HG03066 (cell line): ENCODE results near the gene PDCL2.
A peak's percentile ranks its signal among the peaks of the same experiment; 100 is the strongest.
"Not testable (repeated sequence)": the region's sequence is repeated elsewhere in the genome, so short reads cannot be mapped to it uniquely, and the experiment has no call there.

Experiments used
- ATAC-seq: cut with Tn5 transposase; IDR thresholded peaks from one replicate; pipeline ENCODE4 v1.9.1; 2021; ENCODE audit warnings: low read depth; ENCODE audit not compliant: unreplicated experiment

Gene PDCL2, protein sequence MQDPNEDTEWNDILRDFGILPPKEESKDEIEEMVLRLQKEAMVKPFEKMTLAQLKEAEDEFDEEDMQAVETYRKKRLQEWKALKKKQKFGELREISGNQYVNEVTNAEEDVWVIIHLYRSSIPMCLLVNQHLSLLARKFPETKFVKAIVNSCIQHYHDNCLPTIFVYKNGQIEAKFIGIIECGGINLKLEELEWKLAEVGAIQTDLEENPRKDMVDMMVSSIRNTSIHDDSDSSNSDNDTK

DNA sequence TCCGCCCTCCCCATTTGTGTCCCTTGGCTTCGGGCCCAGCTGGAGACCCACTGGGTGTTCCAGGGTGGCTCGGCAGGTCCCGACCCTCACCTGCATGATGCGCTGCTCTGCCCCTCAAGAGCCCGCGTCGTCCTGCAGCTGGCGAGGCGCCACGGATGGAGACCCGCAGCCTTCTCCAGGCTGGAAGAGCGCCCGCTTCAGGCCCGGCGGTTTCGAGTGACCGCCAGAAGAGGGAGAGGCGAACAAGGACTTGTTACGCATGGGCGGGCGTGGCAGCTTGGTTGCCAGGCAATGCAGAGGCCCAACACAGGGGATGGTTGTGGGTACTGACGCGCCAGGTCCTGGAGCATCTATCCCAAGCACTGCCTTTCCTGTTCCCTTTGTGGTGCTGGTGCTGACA is at the start of gene PDCL2:
Gene PDCL2, minus strand, starts transcription at position 232 of the 400 bp plus-strand sequence. Its CDS starts 136 bp downstream, at position 96.
- no peak for ATAC-seq

DNA sequence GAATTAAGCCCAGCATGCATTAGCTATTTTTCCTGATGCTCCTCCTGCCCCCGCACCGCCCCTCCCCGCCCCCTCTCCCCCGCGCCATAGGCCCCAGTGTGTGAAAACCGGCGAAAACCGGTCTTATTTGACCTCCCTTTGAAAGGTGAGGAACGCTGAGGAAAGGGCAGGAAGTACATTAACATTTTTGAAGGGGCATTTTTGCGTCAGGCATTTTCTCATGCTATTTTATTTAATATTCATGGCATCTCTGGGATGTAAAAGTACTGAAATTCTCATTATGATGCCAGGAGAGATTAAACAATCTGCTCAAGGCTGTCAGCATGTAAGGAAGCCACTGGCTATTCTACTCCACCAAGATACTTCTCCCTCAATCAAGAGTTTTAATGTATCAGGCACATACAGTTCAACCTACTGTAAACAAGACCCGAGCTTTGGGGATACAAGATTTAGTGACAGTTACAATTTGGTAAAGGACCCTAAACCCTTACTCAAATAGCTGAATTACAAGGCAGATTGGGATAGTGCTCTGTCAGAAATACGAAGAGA is 45.3 kb upstream of the PDCL2 start:
- no peak for ATAC-seq

DNA sequence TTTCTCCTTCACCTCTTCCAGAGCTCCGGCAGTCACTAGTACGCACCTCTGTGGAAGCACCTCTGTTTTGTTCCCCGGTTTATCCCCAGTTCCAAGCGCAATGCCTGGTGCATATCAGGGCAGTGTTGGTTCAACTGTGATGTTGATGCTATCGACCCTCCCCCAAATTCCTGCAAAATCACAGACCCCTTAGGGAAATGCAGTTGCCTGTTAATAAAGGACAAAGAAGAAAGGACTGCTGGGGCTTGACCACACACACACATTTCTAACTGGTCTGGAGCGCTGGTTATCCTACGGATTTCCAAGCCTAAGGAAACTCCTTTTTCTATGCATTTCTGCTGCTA is 44.6 kb upstream of the PDCL2 start:
- no peak for ATAC-seq

DNA sequence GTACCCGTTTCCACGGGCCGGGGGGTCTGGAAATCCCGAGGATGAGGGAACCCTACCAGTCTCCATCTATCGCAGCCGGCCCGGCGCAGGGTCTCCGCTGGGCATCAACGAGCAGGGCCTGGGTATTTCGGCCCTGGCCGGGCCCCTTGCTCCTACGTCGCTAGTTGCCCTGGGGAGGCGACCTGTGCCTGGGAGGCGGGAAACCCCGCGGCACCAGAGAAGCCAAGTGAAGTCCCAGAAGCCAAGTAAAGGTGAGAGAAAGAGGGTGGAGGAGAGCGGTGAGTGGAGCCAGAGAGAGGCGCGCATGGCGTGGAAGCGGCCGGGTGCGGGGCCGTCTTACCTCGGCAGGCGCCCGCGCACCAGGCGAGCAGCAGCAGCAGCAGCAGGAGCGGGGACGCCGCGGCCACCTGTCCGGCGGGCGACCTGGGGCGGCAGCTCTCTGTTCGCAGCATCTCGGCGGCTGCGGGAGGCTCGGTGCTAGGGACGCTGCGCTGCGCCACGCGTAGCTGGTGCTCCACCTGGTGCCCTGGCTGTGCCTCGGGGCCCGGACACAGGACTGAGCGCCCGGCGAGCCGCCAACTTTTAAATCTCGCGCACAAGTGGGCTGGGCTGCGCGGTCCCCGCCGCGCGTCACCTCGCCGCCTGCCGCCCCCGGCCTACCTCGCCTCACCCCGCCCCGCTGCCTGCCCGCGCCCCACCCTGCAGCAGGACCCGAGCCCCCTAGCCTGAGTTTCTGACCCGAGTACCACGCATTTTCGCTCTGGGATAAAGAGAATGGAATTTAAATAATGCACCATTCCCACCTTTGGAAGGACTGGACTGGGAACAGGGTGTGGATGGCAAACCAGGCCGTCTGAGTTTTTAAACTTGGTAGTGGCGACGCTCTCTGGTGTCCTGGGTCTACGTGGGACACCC is 44.0 kb upstream of the PDCL2 start, which contains the start of gene NMU:
Gene NMU, minus strand, starts transcription at position 558 of the 915 bp plus-strand sequence. Its CDS starts 106 bp downstream, at position 452.
- peak; percentile 72 for ATAC-seq

DNA sequence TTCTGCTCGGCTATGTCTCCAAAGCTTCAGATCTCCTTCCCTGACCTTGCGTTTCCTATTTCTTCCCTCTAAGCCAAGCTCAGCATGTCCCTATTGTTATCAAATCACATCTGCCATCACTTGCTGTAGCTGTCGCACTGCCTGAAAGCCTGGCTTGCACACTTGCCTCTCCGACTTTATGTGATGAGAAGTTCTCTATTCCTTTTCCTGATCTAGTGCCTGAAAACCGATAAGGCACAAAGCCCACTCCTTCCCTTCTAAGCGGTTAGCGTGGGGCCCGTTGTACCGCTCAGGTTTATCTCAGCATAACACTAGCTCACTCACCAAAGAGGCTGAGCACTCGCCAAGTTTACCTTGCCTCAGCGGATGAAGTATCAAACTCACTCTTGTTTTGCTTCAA is 43.2 kb upstream of the PDCL2 start:
- no peak for ATAC-seq

DNA sequence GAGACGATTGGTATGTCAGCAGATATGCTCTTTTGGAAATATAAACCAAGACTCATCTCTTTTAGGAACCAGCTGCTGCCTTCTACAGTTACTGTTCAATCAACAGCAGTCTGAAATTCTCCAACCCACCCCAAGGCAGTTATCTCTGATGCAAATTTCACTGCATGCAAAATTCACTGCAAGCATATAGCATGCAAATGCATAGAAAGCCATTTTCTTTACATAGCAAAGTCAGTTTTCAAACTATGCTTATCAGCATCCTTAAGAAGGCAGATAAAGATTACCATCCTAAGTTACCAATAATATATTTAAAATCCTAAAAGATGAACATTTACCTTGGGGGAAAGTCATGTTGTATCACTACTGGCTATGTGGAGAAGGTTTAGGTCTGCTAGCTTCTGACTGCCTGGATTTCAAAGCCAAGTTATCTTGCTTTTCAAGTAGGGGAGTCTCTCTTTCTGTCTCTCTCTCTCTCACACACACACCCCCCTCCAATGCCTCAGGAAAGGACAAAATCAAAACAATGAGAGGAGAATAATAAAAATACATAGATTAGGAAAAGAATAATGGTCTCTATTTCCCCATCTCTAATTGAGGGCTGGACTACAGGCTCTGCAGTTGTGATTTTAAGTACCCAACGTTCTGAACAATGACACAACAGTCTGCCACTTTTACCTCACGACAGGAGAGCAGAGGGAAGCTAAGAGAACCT is 42.5 kb upstream of the PDCL2 start:
- no peak for ATAC-seq

DNA sequence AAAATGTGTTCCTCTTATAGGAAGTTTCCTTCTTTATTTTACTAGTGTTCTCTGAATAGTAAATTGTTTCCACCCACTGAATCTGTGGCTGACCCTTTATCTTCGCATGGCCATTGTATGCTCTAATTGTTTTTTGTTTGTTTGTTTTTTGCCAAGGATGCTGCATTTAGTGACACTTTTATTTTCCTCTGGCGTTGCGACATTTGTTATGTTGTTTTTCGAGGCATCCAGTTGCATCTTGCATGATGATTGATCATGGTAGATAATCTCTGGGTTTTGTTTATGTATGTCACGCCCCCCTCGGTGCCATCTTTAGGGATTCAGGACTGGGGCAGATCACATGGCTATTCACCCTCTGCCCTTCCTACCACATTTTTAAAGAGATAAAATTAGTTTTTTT is 41.9 kb upstream of the PDCL2 start:
- ATAC-seq = no peak

DNA sequence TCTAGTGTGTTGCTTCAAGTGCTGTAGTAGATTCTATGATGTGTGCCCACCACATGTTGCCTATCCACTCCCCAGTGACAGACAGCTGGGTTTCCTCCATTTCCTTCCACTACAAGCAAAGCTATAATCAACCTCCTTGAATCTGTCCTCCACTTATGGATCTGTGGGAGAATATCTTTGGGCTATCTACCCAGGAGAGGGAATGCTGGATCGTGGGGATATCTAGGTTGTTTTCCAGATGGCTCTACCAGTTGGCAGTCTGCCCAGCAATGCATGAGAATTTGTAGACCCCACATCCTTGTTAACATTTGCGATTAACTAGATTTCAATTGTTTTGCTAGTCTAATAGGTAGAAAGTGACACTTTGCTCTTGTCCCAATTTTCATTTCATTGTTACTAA is 33.8 kb upstream of the PDCL2 start:
- no peak for ATAC-seq

DNA sequence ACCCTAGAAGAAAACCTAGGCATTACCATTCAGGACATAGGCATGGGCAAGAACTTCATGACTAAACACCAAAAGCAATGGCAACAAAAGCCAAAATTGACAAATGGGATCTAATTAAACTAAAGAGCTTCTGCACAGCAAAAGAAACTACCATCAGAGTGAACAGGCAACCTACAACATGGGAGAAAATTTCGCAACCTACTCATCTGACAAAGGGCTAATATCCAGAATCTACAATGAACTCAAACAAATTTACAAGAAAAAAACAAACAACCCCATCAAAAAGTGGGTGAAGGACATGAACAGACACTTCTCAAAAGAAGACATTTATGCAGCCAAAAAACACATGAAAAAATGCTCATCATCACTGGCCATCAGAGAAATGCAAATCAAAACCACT is 32.0 kb upstream of the PDCL2 start:
- not testable (repeated sequence) for ATAC-seq

DNA sequence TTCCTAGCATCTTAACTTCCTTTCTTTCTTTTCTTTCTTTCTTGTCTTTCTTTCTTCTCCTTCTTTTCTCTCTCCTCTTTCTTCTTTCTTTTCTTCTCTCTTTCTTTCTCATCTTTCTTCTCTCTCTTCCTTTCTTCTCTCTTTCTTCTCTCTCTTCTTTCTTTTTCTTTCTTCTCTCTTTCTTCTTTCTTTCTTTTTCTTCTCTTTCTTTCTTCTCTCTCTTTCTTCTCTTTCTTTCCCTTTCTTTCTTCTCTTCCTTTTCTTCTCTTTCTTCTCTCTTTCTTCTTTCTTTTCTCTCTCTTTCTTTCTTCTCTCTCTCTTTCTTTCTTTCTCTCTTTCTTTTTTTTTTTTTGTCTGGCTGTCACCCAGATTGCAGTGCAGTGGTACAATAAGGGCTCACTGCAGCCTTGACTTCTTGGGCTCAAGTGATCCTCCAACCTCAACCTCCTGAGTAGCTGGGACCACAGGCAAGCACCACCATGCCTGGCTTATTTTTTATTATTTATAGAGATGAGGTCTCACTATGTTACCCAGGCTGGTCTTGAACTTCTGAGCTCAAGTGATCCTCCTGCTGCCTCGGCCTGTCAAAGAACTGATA is 26.6 kb upstream of the PDCL2 start:
- ATAC-seq = no peak

DNA sequence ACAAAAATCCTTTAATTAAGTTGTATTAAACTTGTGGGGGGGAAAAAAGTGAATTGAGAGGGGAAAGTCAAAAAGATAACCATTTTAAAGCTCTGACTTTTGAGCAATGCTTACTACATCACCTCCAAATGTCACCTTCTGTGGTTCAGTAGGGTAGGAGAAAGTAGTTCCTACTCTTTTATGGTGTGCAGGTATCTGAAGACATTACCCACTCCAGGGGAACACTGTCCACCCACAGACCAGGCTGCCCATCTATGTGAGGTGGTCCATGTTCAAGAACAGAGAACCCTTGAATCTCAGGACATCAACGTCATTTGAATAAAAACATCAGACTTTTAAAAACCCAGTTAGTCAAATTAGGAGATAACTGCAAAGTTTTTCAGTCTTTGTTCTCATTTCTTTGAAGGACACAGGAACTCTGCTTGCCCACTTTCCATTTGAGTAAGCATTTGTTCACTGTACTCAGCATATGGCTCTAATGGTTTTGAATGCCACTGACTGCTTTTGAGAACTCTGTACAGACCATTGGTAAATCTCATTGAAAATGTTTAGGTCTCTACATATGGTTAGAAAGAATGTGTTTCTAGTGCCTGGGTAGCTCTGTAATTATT is 25.6 kb upstream of the PDCL2 start:
- peak; percentile 96 for ATAC-seq

DNA sequence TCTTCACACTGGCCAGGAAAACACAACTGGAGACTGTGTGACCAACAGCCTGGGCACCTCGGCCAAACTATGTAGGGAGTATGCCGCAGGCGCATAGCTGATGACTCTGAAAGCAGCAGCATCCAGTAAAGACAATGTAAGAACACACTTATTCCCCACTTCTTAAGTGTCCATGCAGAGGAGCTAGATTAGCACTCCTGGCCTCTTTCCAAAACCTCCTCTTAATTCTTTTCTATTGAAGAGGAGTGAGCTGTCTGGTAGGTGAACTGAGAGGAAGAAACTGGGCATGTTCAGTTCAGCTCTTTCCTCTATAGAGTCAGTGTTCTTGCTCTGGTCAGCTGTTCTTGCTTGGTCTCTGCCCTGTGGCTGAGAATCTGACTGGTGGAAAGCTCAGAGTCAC is 23.0 kb upstream of the PDCL2 start:
- no peak for ATAC-seq

DNA sequence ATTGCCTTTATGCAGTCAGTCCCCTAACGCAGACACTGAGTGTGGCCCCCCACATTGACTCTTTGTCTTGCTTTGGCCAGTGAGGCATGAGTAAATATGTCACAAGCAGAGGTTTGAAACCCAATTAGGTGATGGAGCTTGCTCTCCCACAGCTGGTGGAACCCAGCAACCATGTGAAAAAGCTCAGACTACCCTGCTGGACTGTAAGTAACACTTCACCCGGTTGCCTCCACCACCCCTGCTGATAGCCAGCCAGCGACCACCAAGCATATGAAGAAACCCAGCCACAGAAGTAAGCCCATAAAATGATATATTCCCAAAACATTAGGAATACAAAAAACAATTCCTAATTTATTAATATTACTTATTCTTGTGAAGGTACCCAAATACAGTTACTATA is 21.6 kb upstream of the PDCL2 start:
- no peak for ATAC-seq

DNA sequence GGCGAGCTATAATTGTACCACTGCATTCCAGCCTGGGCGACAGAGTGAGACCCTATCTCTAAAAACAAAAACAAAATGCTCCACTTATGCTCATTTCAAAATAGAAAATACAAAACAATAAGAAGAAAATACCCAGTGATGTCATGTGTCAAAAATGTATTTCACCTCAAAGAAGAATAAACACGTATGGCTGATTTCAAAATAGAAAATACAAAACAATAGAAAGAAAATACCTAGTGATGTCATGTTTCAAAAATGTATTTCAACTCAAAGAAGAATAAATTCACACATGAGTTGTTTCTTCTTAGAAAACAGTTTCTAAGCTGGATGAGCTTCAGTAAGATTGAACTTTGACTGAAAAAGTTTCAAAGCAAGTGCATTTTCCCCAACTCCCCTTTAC is 20.3 kb upstream of the PDCL2 start:
- ATAC-seq = no peak

DNA sequence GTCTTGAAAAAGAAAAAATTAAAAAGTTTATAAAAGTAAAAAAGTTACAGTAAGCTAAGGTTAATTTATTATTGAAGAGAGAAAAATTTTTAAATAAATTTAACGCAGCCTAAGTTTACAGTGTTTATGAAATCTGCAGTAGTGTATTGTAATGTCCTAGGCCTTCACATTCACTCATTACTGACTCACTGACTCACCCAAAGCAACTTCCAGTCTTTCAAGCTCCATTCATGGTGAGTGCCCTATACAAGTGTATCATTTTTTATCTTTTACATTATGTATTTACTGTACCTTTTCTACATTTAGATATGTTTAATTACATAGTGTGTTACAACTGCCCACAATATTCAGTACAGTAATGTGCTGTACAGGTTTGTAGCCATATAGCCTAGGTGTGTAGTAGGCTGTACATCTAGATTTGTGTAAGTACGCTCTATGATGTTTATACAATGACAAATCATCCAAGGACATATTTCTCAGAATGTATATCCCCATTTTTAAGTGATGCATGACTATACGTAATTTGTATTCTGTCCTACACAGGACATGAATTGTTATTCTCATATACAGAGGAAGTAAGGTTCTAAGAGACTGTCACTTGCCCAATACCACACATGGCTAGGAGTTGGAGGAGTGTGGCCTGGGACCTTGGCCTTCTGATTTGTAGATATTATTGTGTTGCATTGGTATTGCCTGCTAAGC is 19.5 kb upstream of the PDCL2 start:
- no peak for ATAC-seq

DNA sequence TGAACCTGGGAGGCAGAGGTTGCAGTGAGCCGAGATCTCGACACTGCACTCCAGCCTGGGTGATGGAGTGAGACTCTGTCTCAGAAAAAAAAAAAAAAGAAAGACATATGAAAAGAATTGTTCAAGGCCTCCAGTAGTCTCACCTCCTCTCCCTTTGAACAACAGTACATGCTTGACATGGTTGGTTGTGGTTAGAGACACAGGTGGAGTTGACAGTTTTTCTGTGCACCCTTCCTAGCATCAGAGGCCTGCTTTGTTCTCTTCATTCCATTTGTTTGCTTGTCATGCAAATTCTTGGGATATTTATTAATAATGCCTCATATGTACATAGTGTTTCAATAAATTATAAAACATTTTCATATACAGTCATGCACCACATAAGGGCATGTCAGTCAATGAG is 18.3 kb upstream of the PDCL2 start:
- ATAC-seq = no peak

DNA sequence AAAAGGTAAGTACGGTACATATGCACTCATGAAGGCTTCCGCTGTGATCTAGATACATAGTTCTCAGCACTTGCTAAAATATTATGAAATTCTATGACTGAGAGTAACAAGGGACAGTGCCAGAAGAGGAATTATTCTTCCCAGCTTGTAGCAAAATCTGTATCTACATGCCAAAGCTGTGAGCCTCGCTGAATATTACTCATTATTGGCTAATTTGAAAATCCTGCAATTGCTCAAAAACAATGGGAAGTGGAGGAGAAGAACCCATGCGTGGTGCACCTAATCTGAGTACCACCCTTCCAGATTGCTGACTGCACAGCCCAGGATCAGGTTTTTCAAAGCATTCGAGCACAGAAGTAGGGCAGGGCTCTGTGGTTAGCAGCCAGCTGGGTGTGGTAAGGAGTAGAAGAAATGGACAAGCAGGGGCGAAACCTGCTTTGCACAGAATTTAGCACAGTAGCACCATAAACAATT is 17.4 kb upstream of the PDCL2 start:
- ATAC-seq = no peak

DNA sequence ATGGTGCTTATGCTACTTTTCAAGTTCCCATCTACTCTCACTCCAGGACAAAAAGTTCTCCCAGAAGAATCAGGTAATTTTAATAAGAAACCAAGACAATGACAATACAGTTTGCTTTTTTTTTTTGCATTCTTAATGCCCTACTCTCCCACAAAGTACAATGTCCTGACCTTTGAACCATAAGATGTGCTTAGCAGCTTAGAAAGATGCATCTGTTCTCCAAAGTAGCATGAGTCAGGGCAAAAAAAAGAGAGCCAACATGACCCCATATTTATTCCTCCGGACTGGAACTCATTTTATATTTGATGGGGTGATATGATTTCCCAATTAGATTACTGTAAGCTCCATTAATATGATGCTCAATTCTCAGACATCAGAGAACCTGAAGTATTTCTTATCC is 16.5 kb upstream of the PDCL2 start:
- ATAC-seq = no peak

DNA sequence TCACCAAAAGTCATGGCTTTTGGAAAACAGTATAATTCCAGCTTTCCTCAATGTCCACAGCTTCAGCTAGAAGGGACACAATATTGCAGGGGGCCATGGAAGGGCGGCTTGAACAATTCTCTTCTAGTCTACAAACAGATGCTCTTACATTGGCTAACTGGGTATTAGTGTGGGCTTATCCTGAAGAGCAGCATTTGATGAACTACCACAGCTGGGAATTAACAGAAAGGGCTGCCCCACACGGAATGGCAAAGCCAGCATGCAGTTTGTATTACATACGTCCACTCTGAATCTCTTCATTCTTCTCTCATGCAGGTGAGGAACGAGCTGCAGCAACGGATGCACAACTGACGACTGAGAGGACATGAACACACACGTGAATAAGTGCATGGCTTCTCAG is 13.0 kb upstream of the PDCL2 start:
- ATAC-seq = no peak

DNA sequence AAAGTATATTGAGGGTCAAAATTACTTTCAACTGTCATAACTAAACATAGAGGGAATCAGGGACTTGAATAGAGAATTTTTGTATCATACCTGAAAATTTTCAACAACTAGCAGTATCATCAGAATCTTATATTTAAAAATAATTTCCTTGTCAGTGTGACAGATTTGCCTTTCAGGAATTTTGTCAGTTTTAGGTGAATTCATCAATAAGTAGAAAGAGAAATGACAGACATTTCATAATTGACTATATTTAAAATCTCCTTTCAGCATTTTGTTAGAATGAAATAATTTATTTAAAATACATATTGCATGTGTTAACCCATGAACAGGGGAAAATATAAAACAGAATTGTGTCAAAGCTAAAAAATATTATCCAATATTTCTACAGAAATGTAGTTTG is 8.6 kb upstream of the PDCL2 start:
- no peak for ATAC-seq
